ENCODE data around the gene PRPF40A.
A peak's percentile ranks its signal among the peaks of the same experiment; 100 is the strongest.
"Not testable (repeated sequence)": the region's sequence is repeated elsewhere in the genome, so short reads cannot be mapped to it uniquely, and the experiment has no call there.

Gene PRPF40A

DNA sequence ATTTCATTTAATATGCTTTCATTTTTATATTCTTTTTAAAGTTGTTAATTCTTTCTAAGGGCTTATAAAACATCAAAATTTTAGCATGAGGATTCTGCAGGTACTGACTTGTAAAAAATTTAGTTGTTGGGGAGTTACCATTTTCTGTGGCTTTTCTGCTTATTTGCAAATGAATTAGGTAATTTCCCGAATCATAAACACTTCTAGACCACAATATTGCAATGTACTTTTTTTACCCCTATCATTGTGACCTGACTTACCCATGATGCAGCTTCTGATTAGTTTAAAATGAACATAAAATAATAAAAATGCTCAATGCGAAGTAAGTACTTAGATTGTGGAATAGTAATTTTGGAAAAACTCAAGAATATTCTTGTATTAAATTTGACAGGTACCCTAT is 12.6 kb upstream of the PRPF40A start:
- no peaks in the 10 kb centered on the region for H3K27me3 Mint-ChIP-seq
- no peaks in the 10 kb centered on the region for H3K9me3 Mint-ChIP-seq
- peaks cover 27% of the 10 kb centered on the region for H3K4me1 Mint-ChIP-seq (ENCODE audit: low read depth)
- no peak overlapping the region for H3K27ac Mint-ChIP-seq
- H3K4me3 Mint-ChIP-seq: no peak overlapping the region
- H3K36me3 Mint-ChIP-seq (ENCODE audit: low read depth): peaks cover 4% of the 10 kb centered on the region

DNA sequence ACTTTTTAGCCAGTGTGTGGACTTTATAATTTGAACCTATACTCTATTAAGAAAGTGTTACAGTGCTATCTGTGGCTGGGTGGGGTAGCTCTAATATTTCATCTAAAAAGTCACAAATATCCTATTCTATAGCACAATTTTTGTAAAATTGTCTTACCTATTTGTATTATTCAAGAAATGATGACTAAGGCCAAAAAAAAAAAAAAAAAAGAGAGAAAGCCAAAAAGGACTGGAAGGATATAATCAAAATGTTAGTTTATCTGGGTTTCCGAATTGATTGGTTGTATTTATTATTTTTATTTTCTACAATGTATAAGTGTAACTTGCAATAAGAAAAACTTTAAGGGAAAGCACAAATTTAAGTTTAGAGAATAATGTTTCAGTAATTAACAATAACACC is 6.7 kb upstream of the PRPF40A start:
- H3K4me1 Mint-ChIP-seq (ENCODE audit: low read depth): peaks cover 47% of the 10 kb centered on the region
- H3K4me3 Mint-ChIP-seq: no peak overlapping the region
- no peaks in the 10 kb centered on the region for H3K9me3 Mint-ChIP-seq
- H3K36me3 Mint-ChIP-seq (ENCODE audit: low read depth): peaks cover 39% of the 10 kb centered on the region
- H3K27ac Mint-ChIP-seq: no peak overlapping the region
- no peaks in the 10 kb centered on the region for H3K27me3 Mint-ChIP-seq

DNA sequence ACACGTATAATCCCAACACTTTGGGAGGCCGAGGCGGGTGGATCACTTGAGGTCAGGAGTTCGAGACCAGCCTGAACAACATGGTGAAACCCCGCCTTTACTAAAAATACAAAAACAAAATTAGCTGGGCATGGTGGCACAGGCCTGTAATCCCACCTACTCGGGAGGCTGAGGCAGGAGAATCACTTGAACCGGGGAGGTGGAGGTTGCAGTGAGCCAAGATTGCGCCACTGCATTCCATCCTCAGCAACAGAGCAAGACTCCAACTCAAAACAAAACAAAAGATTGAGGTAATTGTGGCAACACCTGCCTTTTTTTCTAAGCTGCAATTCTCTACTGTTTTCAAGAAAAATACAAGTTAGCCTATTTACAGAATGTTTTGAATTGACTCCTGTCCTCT is 5.4 kb upstream of the PRPF40A start:
- not testable (repeated sequence) for H3K27ac Mint-ChIP-seq, H3K27me3 Mint-ChIP-seq, H3K9me3 Mint-ChIP-seq, H3K4me3 Mint-ChIP-seq
- peaks cover 48% of the 10 kb centered on the region for H3K4me1 Mint-ChIP-seq (ENCODE audit: low read depth)
- H3K36me3 Mint-ChIP-seq (ENCODE audit: low read depth): peaks cover 37% of the 10 kb centered on the region

DNA sequence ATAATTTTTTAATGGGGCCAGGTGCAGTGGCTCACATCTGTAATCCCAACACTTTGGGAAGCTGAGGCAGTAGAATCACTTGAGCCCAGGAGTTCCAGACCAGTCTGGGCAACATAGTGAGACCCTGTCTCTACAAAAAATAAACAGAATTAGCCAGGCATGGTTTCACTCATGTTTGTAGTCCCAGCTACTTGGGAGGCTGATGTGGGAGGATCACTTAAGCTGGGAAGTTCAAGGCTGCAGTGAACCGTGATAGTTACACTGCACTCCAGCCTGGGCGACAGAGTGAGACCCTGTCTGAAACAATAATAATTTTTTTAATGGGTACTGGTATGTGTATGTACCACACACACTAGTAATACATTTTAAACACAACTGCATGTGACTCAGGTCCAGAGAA is 3.5 kb upstream of the PRPF40A start:
- Mint-ChIP-seq H3K4me3 (no peak overlapping the region), H3K27me3 (no peaks in the 10 kb centered on the region)

DNA sequence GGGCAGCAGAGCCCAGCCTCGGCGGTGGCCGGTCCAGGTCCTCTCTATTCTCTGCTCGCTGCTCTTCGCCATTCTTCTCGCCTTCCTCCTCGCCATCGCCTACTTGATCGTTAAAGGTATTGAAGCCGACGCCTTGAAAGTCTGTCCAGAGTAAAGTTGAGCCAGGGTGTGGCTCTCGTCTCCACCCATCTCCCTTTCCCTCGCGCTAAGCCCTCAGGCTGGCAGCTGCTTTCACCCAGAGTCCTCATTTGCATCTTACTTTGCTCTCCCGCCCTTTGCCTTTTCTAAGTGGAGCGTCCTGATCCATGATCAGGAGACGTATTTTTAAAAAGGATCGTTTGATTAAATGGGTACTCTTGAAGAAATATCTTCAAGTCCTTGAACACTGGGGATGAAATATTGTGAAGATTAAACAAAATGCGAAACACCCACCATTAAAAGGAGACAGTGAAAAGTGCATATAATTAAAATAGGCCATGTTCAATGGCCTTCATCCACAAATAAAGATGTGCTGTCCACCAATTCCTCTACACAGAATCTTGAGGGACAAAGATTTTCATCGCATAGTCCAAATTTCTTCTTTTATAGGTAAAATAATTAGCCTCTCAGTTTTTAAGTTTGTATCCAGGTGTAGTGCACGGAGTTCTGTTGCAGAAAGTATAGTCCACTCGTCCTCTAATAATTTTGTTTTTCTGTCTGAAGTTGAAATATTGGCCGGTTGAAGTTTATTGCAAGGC is 1.8 kb upstream of the PRPF40A start:
- Mint-ChIP-seq H3K4me3 (peak overlapping the region; percentile 95), H3K4me1 (ENCODE audit: low read depth) (peaks cover 79% of the 10 kb centered on the region), H3K36me3 (ENCODE audit: low read depth) (peaks cover 63% of the 10 kb centered on the region), H3K27me3 (no peaks in the 10 kb centered on the region), H3K27ac (peak overlapping the region; percentile 98), H3K9me3 (no peaks in the 10 kb centered on the region)

More for the DNA sequence above, 3.5 kb upstream of the PRPF40A start:
- Mint-ChIP-seq H3K4me1 (ENCODE audit: low read depth) (peaks cover 62% of the 10 kb centered on the region), H3K36me3 (ENCODE audit: low read depth) (peaks cover 50% of the 10 kb centered on the region), H3K9me3 (no peaks in the 10 kb centered on the region), H3K27ac (no peak overlapping the region)

DNA sequence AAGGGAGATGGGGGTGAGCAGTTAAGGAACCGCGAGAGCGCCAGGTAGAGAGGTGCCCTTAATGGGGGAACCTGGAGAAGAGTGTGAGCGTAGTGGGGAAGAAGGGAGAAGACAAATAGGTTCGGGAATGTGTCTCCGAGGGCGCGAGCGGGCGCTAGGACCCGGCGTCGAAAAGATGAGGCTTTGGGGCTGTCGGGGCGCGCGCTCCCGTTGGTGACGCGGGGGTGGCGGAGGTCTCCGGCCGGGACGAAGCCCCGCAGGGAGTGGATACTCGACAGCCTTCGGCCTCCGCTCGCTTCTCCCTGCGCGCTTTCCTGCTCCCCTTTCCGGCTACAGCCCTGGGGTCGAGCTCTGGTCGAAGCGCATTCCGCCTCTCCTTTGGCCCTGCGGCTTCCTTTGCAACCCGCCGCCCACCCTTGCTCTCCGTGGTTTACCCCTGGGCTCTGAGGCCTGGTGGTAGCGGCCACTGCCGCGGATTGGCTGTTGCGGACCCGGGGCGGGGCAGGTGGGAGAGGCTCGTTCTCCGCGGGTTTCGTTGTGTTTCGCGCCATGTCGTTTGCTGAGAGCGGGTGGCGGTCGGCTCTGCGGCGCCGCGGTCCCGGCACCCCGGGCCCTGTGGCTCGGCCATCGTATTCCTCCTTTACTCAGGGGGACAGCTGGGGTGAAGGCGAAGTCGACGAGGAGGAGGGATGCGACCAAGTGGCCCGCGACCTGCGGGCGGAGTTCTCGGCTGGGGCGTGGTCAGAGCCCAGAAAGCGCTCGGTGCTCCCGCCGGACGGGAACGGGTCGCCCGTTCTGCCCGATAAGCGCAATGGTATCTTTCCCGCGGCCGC is 1.0 kb upstream of the PRPF40A start, which contains the start of gene ARL6IP6:
ARL6IP6 (plus strand) TSS at position 545 of the 833 bp plus-strand sequence; CDS start at position 550, 5 bp downstream.
- H3K9me3 Mint-ChIP-seq: no peaks in the 10 kb centered on the region
- H3K27ac Mint-ChIP-seq: peak within 1 kb of the TSS; percentile 98
- H3K36me3 Mint-ChIP-seq (ENCODE audit: low read depth): peaks cover 64% of the 10 kb centered on the region
- peaks cover 80% of the 10 kb centered on the region for H3K4me1 Mint-ChIP-seq (ENCODE audit: low read depth)
- peak within 1 kb of the TSS; percentile 95 for H3K4me3 Mint-ChIP-seq
- H3K27me3 Mint-ChIP-seq: no peaks in the 10 kb centered on the region

DNA sequence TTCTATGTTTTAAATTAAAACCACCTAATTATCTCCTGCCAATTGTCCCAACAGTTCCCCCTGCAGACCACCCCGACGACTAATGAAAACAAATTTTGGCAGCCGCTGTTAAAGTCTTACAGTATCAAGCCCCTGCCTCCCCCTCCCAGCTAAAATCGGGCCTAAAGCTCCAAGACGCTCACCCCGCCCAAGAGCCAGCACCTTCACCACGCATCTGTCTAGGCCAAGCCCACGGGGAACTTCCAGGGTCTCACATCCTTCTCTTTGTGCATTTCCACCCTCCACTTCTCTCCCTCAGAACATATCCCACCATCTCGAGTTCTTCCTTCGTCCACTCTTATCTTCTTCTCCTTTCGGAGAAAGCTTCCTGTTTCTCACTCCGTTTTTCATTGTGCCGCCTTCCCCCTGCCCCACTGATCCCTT is 445 bp downstream of the PRPF40A start:
- Mint-ChIP-seq H3K9me3 (no peaks in the 10 kb centered on the region), H3K27ac (peak overlapping the region; percentile 98), H3K4me3 (peak overlapping the region; percentile 95), H3K36me3 (ENCODE audit: low read depth) (peaks cover 63% of the 10 kb centered on the region), H3K4me1 (ENCODE audit: low read depth) (peaks cover 79% of the 10 kb centered on the region), H3K27me3 (no peaks in the 10 kb centered on the region)

DNA sequence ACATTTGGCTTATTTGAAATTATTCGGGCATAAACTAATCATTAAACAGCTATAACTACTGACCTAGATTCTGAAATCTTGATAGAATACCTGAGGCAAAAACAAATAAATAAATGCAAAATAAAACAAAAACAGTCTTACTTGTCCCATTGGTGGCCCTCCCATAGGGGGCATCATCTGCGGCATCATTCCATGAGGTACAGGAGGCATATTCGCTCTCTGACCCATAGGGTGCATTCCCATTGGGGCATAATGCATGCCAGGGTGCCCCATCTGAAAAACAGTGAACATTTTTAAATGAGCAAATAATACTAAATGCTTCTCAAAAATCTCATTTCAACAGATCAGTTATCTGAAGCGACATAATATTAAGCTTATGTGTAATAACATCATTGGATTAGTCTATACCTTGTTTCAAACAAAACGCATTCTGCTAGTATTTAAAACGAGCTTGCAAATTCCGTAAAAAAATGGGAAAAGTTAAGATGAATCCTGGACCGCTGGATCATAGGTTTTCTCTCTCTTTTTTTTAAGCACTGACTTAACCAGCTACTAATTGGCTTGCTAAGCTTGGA is 1.3 kb downstream of the PRPF40A start:
- H3K9me3 Mint-ChIP-seq: no peaks in the 10 kb centered on the region
- peaks cover 65% of the 10 kb centered on the region for H3K36me3 Mint-ChIP-seq (ENCODE audit: low read depth)
- peaks cover 77% of the 10 kb centered on the region for H3K4me1 Mint-ChIP-seq (ENCODE audit: low read depth)
- H3K4me3 Mint-ChIP-seq: peak overlapping the region; percentile 95
- peak overlapping the region; percentile 98 for H3K27ac Mint-ChIP-seq
- H3K27me3 Mint-ChIP-seq: no peaks in the 10 kb centered on the region

DNA sequence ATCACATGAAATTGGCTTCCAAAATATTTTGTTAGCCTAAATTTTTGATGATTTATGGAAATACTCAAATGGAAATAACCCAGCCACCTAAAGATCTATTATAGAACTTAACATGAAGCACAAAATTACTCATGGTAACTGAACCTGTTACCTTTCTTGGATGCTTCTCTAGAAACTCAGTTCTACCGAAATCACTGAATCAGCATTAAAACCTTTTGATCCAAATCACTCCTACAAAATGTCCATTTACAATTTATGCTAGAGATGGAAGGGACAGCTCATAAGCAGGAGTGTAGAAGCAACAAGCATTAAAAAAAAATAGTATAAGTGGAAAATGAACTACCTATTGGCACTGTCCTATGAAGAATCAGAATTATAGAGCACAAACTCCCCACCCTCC is 2.1 kb downstream of the PRPF40A start:
- Mint-ChIP-seq H3K4me3 (peak overlapping the region; percentile 95), H3K36me3 (ENCODE audit: low read depth) (peaks cover 69% of the 10 kb centered on the region), H3K9me3 (no peaks in the 10 kb centered on the region), H3K27ac (peak overlapping the region; percentile 40), H3K4me1 (ENCODE audit: low read depth) (peaks cover 77% of the 10 kb centered on the region), H3K27me3 (no peaks in the 10 kb centered on the region)

DNA sequence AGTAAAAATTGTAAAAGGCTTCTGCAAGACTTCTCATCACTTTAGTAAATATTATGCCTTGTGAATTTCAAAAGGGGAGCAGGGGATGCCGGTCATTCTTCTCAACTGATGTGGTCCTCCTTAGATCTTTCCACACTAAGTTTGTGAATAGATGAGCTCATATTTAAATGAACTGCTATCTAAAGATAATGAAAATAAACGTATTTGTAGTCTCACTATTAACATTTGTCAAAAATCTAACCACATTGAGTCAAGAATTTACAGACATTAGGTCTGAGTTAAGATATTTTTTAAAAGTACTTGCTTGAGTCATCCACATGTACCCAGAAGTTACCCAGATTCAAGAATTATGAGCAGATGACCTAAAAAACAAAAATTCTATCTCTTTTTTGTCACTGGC is 6.5 kb downstream of the PRPF40A start:
- H3K4me3 Mint-ChIP-seq: no peak overlapping the region
- no peaks in the 10 kb centered on the region for H3K27me3 Mint-ChIP-seq
- peaks cover 83% of the 10 kb centered on the region for H3K4me1 Mint-ChIP-seq (ENCODE audit: low read depth)
- peaks cover 5% of the 10 kb centered on the region for H3K9me3 Mint-ChIP-seq
- H3K27ac Mint-ChIP-seq: no peak overlapping the region
- peaks cover 85% of the 10 kb centered on the region for H3K36me3 Mint-ChIP-seq (ENCODE audit: low read depth)

DNA sequence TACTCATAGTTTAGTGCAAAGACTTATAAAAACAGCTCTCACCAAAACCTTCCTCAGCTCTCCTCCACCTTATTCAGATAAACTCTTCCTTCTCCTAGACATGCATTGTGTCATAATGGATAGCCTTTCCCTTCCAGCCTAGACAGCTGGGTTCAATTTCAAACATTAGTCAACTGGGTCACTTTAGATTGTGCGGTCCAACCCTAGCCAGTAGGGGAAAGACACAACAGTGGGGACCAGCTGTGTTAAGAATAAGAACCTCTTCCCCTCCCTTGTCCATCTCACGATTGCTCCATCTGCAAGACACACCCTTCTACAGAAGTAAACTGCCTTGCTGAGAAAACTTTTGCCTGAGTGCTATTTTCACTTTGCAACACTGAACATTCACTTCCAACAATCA is 8.5 kb downstream of the PRPF40A start:
- Mint-ChIP-seq H3K9me3 (peaks cover 5% of the 10 kb centered on the region), H3K27me3 (no peaks in the 10 kb centered on the region), H3K27ac (no peak overlapping the region), H3K36me3 (ENCODE audit: low read depth) (peaks cover 74% of the 10 kb centered on the region), H3K4me1 (ENCODE audit: low read depth) (peaks cover 72% of the 10 kb centered on the region), H3K4me3 (no peak overlapping the region)

DNA sequence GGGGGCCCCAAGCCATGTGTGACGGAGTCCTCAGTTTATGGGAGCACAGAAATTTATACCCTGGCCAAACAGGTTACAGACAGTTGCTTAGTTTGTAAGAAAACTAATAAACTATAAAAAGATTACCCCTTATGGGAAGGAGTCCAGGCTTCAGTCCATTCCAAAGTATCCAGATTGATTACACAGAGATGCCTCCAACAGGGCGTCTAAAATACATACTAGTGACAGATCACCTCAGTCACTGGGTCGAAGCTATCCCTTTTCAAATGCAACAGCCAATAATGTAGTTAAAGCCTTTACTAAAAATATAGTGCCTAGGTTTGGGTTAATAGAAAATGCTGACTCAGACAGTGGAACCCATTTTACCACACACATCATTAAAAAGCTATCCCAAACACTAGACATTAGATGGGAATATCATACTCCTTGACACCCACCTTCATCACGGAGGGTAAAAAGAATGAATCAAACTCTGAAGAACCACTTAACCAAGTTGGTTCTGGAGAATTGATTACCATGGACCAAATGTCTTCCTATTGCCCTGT is 10.7 kb downstream of the PRPF40A start:
- Mint-ChIP-seq H3K4me3 (no peak overlapping the region), H3K36me3 (ENCODE audit: low read depth) (peaks cover 76% of the 10 kb centered on the region), H3K4me1 (ENCODE audit: low read depth) (peaks cover 55% of the 10 kb centered on the region), H3K9me3 (peaks cover 11% of the 10 kb centered on the region), H3K27ac (peak overlapping the region; percentile 67), H3K27me3 (no peaks in the 10 kb centered on the region)

DNA sequence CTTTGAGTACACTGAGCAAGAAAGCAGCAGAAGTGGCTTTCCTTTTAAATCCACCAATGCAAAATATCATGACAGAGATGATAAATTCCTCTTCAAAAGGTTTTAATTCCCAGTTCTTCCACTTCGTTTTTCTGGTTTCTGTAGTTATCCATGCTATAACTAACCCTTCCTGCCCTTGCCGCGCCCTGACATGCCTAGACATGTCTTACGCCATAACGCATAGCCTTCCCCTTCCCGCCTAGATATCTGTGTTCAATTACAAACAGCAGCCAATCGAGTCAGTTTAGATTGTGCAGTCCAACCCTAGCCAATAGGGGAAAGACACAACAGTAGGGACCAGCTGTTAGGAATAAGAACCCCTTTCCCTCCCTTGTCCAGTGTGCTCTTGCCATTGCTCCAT is 16.1 kb downstream of the PRPF40A start:
- Mint-ChIP-seq H3K27ac (no peak overlapping the region), H3K9me3 (peaks cover 11% of the 10 kb centered on the region), H3K4me3 (no peak overlapping the region), H3K4me1 (ENCODE audit: low read depth) (peaks cover 47% of the 10 kb centered on the region), H3K36me3 (ENCODE audit: low read depth) (peaks cover 52% of the 10 kb centered on the region), H3K27me3 (no peaks in the 10 kb centered on the region)

DNA sequence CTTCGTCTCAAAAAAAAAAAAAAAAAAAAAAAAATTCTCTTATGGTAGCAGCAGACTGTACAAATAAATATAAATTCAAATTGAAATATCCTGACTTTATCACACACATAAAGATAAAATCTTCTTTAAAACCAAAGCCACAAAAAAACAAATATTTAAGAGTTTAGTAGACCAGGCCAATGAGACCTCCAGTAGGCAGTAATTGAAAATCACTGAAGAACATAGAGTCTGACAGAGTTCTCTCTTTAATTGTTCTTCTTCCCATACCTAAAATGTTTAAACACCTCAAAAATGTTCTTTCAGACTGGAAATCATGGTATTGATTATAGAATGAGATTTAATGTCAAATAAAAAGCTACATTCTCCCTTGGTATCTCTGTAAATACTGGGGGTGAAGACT is 20.8 kb downstream of the PRPF40A start:
- Mint-ChIP-seq H3K27ac (no peak overlapping the region), H3K36me3 (ENCODE audit: low read depth) (peaks cover 45% of the 10 kb centered on the region), H3K27me3 (no peaks in the 10 kb centered on the region), H3K4me3 (no peak overlapping the region), H3K4me1 (ENCODE audit: low read depth) (peaks cover 61% of the 10 kb centered on the region), H3K9me3 (peaks cover 5% of the 10 kb centered on the region)

DNA sequence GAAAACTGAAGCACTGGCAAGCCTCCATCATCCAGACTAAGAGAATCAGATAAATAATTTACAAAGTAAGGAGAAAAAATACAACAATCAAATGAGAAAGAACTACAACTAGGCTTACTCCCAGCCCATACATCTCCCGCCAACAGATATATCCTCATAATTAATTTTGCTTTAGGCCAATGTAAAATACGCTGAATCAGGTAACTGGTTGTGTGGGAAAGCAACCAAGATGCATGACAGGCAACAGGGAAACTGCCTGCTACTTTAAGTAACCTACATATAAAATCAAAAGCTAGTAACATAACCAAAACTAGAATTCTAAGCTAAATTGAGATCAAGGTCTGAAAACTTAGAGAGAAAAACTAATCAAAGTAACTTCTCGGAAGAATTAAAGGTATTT is 21.5 kb downstream of the PRPF40A start:
- H3K27ac Mint-ChIP-seq: no peak overlapping the region
- no peaks in the 10 kb centered on the region for H3K27me3 Mint-ChIP-seq
- H3K9me3 Mint-ChIP-seq: no peaks in the 10 kb centered on the region
- H3K4me1 Mint-ChIP-seq (ENCODE audit: low read depth): peaks cover 55% of the 10 kb centered on the region
- H3K36me3 Mint-ChIP-seq (ENCODE audit: low read depth): peaks cover 44% of the 10 kb centered on the region
- H3K4me3 Mint-ChIP-seq: no peak overlapping the region
